ENCODE results near the gene MDM2.

DNA sequence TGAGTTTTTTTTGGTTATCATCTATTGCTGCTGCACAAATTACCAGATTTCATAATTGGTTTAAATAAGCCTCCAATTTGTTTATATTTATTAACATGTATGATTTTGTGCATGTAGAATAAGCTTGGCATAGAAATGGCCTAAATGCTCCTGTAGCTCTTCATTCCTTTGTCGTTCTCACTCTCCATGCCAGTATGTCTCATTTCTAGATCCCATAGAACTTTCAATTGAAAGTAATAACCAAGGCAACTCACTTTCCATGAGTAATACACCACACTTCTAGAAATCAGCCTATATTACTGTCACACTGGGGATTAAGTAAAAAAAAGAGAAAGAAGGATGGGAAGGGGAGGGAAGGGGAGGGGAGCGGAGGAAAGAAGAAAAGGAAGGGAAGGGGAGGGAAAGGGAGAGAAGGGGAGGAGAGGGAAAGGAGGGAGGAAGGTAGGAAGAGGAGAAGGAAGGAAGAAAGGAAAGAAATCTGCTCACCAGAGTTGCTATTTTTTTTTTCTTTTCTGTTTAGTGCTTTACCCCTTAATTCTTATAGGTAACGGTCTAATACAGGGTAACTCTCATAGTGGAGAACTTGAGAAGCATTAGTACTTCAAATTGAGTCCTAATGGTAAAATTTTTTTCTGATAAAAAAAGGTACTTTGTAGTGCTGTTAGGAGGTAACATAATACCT is 45.6 kb downstream of the MDM2 start:
- TF ChIP-seq, protein P1, sequence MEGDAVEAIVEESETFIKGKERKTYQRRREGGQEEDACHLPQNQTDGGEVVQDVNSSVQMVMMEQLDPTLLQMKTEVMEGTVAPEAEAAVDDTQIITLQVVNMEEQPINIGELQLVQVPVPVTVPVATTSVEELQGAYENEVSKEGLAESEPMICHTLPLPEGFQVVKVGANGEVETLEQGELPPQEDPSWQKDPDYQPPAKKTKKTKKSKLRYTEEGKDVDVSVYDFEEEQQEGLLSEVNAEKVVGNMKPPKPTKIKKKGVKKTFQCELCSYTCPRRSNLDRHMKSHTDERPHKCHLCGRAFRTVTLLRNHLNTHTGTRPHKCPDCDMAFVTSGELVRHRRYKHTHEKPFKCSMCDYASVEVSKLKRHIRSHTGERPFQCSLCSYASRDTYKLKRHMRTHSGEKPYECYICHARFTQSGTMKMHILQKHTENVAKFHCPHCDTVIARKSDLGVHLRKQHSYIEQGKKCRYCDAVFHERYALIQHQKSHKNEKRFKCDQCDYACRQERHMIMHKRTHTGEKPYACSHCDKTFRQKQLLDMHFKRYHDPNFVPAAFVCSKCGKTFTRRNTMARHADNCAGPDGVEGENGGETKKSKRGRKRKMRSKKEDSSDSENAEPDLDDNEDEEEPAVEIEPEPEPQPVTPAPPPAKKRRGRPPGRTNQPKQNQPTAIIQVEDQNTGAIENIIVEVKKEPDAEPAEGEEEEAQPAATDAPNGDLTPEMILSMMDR (conservative IDR thresholded peaks at IDR 0.05; ENCODE audit: low read depth, low read length), result no peak
- TF ChIP-seq EZH2 (IDR thresholded peaks at IDR 0.05; ENCODE audit: low read length, unreplicated experiment), result no peak
- TF ChIP-seq EZH2phosphoT487 (IDR thresholded peaks at IDR 0.05; ENCODE audit: borderline replicate concordance, low read length), result no peak

All from PC-3 (cell line).